SHP77 (cell line): Measurements from ENCODE around the gene MBD3L4.
A peak's percentile ranks its signal among the peaks of the same experiment; 100 is the strongest.
"Not testable (repeated sequence)": the region's sequence is repeated elsewhere in the genome, so short reads cannot be mapped to it uniquely, and the experiment has no call there.

Experiments
- DNase-seq, 2 experiments: peaks; one replicate each; lab custom pipeline; 2025; lab: John Stamatoyannopoulos, UW

The MBD3L4 gene

GRCh38 chr19:7040079-7040478, at the start of gene MBD3L4:
TSS of gene MBD3L4 (minus strand) at chr19:7040179. CDS start at chr19:7040144, 35 bp downstream.
- DNase-seq: not testable (repeated sequence)

DNA sequence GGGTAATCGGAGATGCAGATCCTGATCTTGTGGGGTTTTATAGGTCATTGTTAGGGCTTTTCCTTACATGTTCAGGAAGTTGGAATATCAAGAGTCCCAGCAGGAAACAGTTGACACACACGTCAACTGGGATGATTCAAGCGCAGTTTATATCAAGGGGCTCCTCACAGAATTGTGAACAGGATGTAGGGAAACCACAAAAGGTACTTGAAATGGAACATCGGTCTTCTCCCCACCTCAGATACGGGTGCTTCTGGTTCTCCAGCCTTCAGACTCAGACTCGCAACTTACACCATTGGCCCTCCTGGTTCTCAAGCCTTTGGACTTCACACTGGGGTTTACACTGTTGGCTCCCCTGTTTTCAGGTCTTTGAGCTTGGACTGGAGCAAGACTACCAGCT, 49.0 kb upstream of the MBD3L4 start:
- no peak for DNase-seq

GRCh38 chr19:7083076-7083956, 43.3 kb upstream of the MBD3L4 start:
- DNase-seq: no peak

DNA sequence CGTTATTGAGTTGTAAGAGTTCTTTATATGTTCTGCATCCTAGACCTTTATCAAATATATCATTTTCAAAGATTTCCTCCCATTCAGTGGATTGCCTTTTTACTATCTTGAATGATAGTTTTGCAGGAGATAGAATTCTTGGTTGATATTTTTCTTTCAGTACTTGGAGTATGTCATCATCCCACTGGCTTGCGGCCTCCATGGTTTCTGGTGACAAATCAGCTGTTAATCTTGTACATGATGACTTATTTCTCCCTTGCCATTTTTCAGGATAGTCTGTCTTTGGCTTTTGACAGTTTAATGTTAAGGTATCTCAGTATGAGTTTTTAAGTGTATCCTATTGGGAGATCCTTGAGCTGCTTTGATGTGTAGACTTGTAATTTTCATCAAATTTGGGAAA, 38.0 kb upstream of the MBD3L4 start:
- DNase-seq: no peak

GRCh38 chr19:7076151-7076550, 36.2 kb upstream of the MBD3L4 start:
- DNase-seq: no peak

DNA sequence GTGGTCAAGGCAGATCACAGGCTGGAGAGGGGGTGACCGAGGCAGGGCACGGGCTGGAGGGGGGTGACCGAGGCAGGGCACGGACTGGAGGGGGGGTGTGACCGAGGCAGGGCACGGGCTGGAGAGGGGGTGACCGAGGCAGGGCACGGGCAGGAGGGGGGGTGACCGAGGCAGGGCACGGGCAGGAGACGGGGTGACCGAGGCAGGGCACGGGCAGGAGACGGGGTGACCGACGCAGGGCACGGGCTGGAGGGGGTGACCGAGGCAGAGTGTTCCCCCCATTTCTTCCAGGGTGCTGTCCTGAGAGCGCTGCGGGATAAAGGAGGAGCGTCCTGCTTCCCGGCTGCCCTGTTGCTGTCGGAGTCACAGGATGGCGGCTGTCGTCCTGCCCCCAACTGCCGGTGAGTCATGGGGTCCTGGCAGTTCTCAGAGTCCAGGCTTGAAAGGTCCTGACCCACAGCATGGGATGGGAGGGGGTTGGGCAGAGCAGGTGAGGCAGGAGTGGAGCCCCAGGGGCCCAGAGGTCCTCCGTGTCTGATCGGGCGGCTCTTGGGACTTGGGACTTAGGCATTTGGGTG, 34.8 kb upstream of the MBD3L4 start:
- DNase-seq: no peak

DNA sequence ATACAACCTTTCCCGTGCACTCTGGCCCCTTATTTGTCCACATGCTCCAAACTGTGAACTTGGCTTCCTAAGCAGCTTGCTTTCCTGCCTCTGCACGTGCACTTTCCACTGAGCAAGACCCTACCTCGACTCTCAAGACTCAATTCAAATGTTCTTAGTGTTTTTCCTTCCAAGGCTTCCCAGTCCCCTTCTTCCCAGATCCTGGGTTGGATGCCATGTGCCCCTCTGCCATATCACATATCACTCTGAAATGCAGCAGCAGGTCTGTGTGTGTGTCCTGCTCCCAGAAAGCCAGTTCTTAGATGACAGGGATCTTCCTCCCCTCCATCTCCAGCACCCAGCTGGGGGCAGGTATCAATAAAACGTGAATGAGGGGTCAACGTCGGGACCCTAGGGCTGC, 32.6 kb upstream of the MBD3L4 start:
- DNase-seq: no peak

- DNase-seq: no peak
Measured at GRCh38 chr19:7069904-7070226, 29.9 kb upstream of the MBD3L4 start.

DNA sequence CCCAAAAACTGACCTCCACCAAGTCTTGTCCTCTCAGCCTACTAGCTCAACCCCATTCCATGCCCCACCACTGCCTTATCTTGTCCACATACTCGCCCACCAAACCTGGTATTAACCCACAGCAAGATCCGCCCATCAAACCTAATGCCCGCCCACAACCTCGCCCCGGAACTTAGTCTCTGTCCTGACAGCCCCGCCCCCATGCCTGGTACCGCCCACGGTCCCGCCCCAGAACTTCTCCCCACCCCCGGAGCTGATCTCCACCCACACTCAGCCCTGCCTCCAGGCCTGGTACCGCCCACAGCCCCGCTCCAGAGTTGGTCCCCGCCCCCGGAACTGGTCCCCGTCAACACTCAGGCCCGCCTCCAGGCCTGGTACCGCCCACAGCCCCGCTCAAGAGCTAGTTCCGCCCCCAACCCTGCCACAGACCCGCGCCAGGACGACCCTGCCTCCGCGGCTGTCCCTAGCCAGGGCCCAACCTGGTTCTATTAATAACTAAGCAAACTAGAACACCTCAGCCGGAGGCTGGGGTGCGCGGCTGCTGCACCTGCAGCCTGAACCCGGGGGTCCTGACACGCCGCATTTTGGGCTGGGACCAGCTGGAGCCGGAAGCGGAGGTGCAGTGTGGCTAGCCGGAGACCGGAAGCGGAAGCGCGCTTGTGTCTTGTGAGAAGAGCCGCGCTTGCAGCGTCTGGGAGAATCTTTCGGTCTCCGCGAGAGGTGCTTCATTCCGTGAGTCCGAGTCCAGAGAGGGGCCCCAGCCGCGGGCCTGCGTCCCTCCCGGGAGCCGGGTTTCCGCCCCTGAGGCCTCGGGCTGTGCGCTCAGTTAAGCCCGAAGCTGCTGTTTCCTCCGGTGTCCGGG, 29.3 kb upstream of the MBD3L4 start, which contains the start of gene ZNF557:
TSS of gene ZNF557 (plus strand) at position 662 of the 862 bp plus-strand sequence. CDS start 5,372 bp downstream, outside the sequence.
- DNase-seq: peak; percentile 91 to 92

- DNase-seq: no peak
Measured at GRCh38 chr19:7068599-7068998, 28.6 kb upstream of the MBD3L4 start.

DNA sequence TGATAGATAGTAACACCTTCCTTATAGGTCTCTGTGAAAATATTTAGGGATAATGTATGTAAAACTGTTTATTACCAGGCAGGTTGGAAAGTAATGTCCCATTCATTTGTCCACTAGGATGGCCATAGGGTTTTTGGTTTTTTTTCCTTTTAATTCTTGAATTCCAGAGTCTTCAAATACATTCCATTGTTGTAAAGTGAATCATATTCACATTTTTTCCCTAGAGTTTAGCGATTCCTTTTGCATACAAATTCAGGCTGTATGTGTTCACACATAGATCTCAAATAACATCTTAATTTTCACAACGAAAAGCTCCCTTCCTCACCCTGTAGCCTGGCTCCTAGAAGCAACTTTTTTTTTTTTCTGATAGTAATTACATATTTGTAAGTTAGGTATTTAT, 27.7 kb upstream of the MBD3L4 start:
- no peak for DNase-seq

- DNase-seq: peak; percentile 31 to 60
Measured at GRCh38 chr19:7067122-7067521, 27.1 kb upstream of the MBD3L4 start.

- no peak for DNase-seq
Measured at GRCh38 chr19:7063764-7064418, 23.9 kb upstream of the MBD3L4 start.

DNA sequence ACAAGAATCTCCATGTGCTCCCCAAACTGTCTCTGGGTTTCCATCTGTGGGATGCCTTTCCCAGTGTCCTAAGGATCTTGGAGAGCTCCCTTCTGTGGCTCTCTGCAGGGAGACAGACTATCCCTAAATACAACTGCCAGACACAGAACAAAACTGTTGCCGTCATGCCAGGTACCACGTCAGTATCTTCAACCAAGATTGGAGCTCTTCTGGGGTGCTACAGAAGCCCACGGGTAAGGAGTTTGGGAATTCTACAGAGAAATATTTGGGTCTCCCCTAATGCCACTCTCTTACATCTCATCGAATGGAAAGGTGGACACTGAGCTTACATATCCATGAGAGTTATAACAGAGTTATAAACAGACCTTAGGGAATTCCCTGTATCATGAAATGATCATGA, 23.4 kb upstream of the MBD3L4 start:
- DNase-seq: no peak

- DNase-seq: not testable (repeated sequence)
Measured at GRCh38 chr19:7059977-7060376, 20.0 kb upstream of the MBD3L4 start.

- not testable (repeated sequence) for DNase-seq
Measured at GRCh38 chr19:7058576-7058975, 18.6 kb upstream of the MBD3L4 start, which contains the start of gene MBD3L3. TSS of gene MBD3L3 (minus strand) at chr19:7058676. CDS start at chr19:7058605, 71 bp downstream.

GRCh38 chr19:7056371-7056770, 16.4 kb upstream of the MBD3L4 start:
- not testable (repeated sequence) for DNase-seq

GRCh38 chr19:7055679-7056078, 15.7 kb upstream of the MBD3L4 start:
- not testable (repeated sequence) for DNase-seq

DNA sequence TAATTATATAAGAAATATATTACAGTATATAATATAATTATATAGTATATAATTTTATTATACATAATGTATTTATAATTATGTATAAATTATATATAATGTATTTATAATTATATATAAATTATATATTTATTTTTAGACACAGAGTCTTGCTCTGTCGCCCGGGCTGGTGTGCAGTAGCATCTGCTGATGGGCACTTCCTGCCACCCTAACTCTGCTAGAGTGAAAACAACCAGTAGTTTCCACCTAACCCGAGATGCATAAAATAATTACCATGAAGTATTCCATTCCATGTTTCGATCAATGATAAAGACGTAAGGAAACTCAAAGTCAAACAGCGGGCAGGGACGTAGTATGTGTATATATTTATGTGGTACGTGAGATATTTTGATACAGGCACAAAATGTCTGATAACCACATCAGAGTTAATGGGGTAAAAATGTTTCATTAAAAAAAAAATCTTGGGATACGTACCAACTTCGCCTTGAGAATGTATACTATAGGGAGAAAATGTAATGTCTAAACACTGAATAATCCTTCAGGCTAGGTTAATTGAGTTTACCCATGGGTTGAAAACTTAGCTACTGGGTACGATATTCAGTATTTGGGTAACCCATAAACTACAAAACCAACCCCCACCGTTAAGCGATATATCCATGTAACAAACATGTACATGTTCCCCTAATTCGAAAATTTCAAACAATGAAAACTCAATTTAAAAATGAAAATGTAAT, 14.8 kb upstream of the MBD3L4 start:
- DNase-seq: not testable (repeated sequence)

GRCh38 chr19:7052896-7053295, 12.9 kb upstream of the MBD3L4 start:
- DNase-seq: not testable (repeated sequence)

GRCh38 chr19:7051421-7051820, 11.4 kb upstream of the MBD3L4 start:
- DNase-seq: not testable (repeated sequence)
